ENCODE measurements around the gene TSC22D3.

The TSC22D3 gene

GRCh38 chrX:107775000-107775733, 420 bp downstream of the TSC22D3 start:
- FAIRE-seq = no peak
- TF ChIP-seq TAF1 (IDR thresholded peaks at IDR 0.05; ENCODE audit: borderline replicate concordance, low read depth, low read length) (no peak), POLR2AphosphoS5 (IDR thresholded peaks at IDR 0.05; ENCODE audit: low read depth, low read length) (no peak), POLR2A (IDR thresholded peaks at IDR 0.05; ENCODE audit: low read depth, low read length) (no peak)
- no peak for DNase-seq (ENCODE audit: insufficient read length)

- no peak for DNase-seq (ENCODE audit: insufficient read length)
These were observed 1.6 kb downstream of the TSC22D3 start for GRCh38 chrX:107773906-107774435.

GRCh38 chrX:107773206-107773605, 2.4 kb downstream of the TSC22D3 start:
- FAIRE-seq = no peak
- no peak for TF ChIP-seq POLR2AphosphoS5 (IDR thresholded peaks at IDR 0.05; ENCODE audit: low read depth, low read length)
- TF ChIP-seq TAF1 (IDR thresholded peaks at IDR 0.05; ENCODE audit: borderline replicate concordance, low read depth, low read length) = no peak
- TF ChIP-seq POLR2A (IDR thresholded peaks at IDR 0.05; ENCODE audit: low read depth, low read length) = no peak
- DNase-seq (ENCODE audit: insufficient read length) = no peak

More at GRCh38 chrX:107773906-107774435, 1.6 kb downstream of the TSC22D3 start:
- TF ChIP-seq POLR2AphosphoS5 (IDR thresholded peaks at IDR 0.05; ENCODE audit: low read depth, low read length) (no peak), TAF1 (IDR thresholded peaks at IDR 0.05; ENCODE audit: borderline replicate concordance, low read depth, low read length) (no peak), POLR2A (IDR thresholded peaks at IDR 0.05; ENCODE audit: low read depth, low read length) (no peak)
- no peak for FAIRE-seq

- FAIRE-seq = no peak
- DNase-seq (ENCODE audit: insufficient read length) = no peak
- no peak for TF ChIP-seq POLR2AphosphoS5 (IDR thresholded peaks at IDR 0.05; ENCODE audit: low read depth, low read length)
These were observed 5.8 kb downstream of the TSC22D3 start for GRCh38 chrX:107769581-107770317.

GRCh38 chrX:107768051-107768450, 7.5 kb downstream of the TSC22D3 start:
- FAIRE-seq (no peak), DNase-seq (ENCODE audit: insufficient read length) (no peak)
- TF ChIP-seq TAF1 (IDR thresholded peaks at IDR 0.05; ENCODE audit: borderline replicate concordance, low read depth, low read length) (no peak), POLR2AphosphoS5 (IDR thresholded peaks at IDR 0.05; ENCODE audit: low read depth, low read length) (no peak), POLR2A (IDR thresholded peaks at IDR 0.05; ENCODE audit: low read depth, low read length) (no peak)

GRCh38 chrX:107766470-107767150, 9.0 kb downstream of the TSC22D3 start:
- DNase-seq (ENCODE audit: insufficient read length) = no peak

GRCh38 chrX:107764845-107765608, 10.6 kb downstream of the TSC22D3 start:
- DNase-seq (ENCODE audit: insufficient read length) = no peak
- TF ChIP-seq POLR2A (IDR thresholded peaks at IDR 0.05; ENCODE audit: low read depth, low read length) = no peak
- TF ChIP-seq POLR2AphosphoS5 (IDR thresholded peaks at IDR 0.05; ENCODE audit: low read depth, low read length) = no peak
- TF ChIP-seq TAF1 (IDR thresholded peaks at IDR 0.05; ENCODE audit: borderline replicate concordance, low read depth, low read length) = no peak
- no peak for FAIRE-seq

More at GRCh38 chrX:107766470-107767150, 9.0 kb downstream of the TSC22D3 start:
- TF ChIP-seq POLR2A (IDR thresholded peaks at IDR 0.05; ENCODE audit: low read depth, low read length) (no peak), POLR2AphosphoS5 (IDR thresholded peaks at IDR 0.05; ENCODE audit: low read depth, low read length) (no peak), TAF1 (IDR thresholded peaks at IDR 0.05; ENCODE audit: borderline replicate concordance, low read depth, low read length) (no peak)
- FAIRE-seq = no peak

GRCh38 chrX:107763647-107764046, 11.9 kb downstream of the TSC22D3 start:
- TF ChIP-seq POLR2AphosphoS5 (IDR thresholded peaks at IDR 0.05; ENCODE audit: low read depth, low read length) (no peak), POLR2A (IDR thresholded peaks at IDR 0.05; ENCODE audit: low read depth, low read length) (no peak), TAF1 (IDR thresholded peaks at IDR 0.05; ENCODE audit: borderline replicate concordance, low read depth, low read length) (no peak)
- FAIRE-seq (no peak), DNase-seq (ENCODE audit: insufficient read length) (no peak)

- DNase-seq (ENCODE audit: insufficient read length) (no peak), FAIRE-seq (no peak)
- TF ChIP-seq POLR2AphosphoS5 (IDR thresholded peaks at IDR 0.05; ENCODE audit: low read depth, low read length) = no peak
- no peak for TF ChIP-seq POLR2A (IDR thresholded peaks at IDR 0.05; ENCODE audit: low read depth, low read length)
- TF ChIP-seq TAF1 (IDR thresholded peaks at IDR 0.05; ENCODE audit: borderline replicate concordance, low read depth, low read length) = no peak
These were observed 15.1 kb downstream of the TSC22D3 start for GRCh38 chrX:107760304-107761077.

GRCh38 chrX:107758231-107758766, 17.3 kb downstream of the TSC22D3 start:
- TF ChIP-seq TAF1 (IDR thresholded peaks at IDR 0.05; ENCODE audit: borderline replicate concordance, low read depth, low read length) = no peak
- no peak for TF ChIP-seq POLR2AphosphoS5 (IDR thresholded peaks at IDR 0.05; ENCODE audit: low read depth, low read length)
- TF ChIP-seq POLR2A (IDR thresholded peaks at IDR 0.05; ENCODE audit: low read depth, low read length) = no peak
- no peak for FAIRE-seq

More at GRCh38 chrX:107758231-107758766, 17.3 kb downstream of the TSC22D3 start:
- DNase-seq (ENCODE audit: insufficient read length) = no peak
